GM23248 (cell line): Measurements from ENCODE around the gene L3MBTL3. TPM values are rescaled to one million over a fixed set of nuclear protein-coding genes. Genes with fewer than 3 reads are reported as not detected.

Source experiments
- DNase-seq: peaks from one replicate; pipeline ENCODE4 v3.0.0-alpha.2; 2015
- H2AFZ ChIP-seq: fragments of 200-600 bp; sonication (generic); 2 replicates; pipeline ENCODE4 v1.6.1; 2016; ENCODE audit warnings: antibody characterized with exemption
- H3F3A ChIP-seq: fragments of 200-600 bp; sonication (generic); 2 replicates; pipeline ENCODE4 v1.6.1; 2016; ENCODE audit warnings: mild to moderate bottlenecking, antibody characterized with exemption, mixed run types; ENCODE audit not compliant: insufficient read depth
- H3K27ac ChIP-seq: fragments of 200-600 bp; sonication (generic); 2 replicates; pipeline ENCODE4 v1.5.1; 2016; ENCODE audit warnings: mild to moderate bottlenecking
- H3K27me3 ChIP-seq: fragments of 200-600 bp; sonication (generic); replicated peaks from 2 replicates; pipeline ENCODE4 v1.6.1; 2016; ENCODE audit warnings: mild to moderate bottlenecking; ENCODE audit not compliant: insufficient read depth
- H3K36me3 ChIP-seq: fragments of 200-600 bp; sonication (generic); 2 replicates; pipeline ENCODE4 v1.6.1; 2016; ENCODE audit warnings: low read depth, mild to moderate bottlenecking
- H3K4me1 ChIP-seq: fragments of 200-600 bp; sonication (generic); 2 replicates; pipeline ENCODE4 v1.6.1; 2016; ENCODE audit warnings: mild to moderate bottlenecking; ENCODE audit not compliant: insufficient read depth
- H3K4me2 ChIP-seq: fragments of 200-600 bp; sonication (generic); one replicate; pipeline ENCODE4 v1.6.1; 2016; ENCODE audit warnings: mild to moderate bottlenecking; ENCODE audit not compliant: unreplicated experiment
- H3K4me3 ChIP-seq: fragments of 200-600 bp; sonication (generic); 2 replicates; pipeline ENCODE4 v1.5.1; 2016; ENCODE audit warnings: mild to moderate bottlenecking
- H3K79me2 ChIP-seq: fragments of 200-600 bp; sonication (generic); 2 replicates; pipeline ENCODE4 v1.6.1; 2016; ENCODE audit warnings: mild to moderate bottlenecking; ENCODE audit not compliant: insufficient read depth
- H3K9ac ChIP-seq: fragments of 200-600 bp; sonication (generic); 2 replicates; pipeline ENCODE4 v1.6.1; 2016; ENCODE audit warnings: mild to moderate bottlenecking
- H3K9me2 ChIP-seq: fragments of 200-600 bp; sonication (generic); 2 replicates; pipeline ENCODE4 v1.6.1; 2016; ENCODE audit warnings: mixed run types, mild to moderate bottlenecking, moderate library complexity; ENCODE audit not compliant: insufficient read depth
- H3K9me3 ChIP-seq: fragments of 200-600 bp; sonication (generic); one replicate; pipeline ENCODE4 v1.6.1; 2017; ENCODE audit warnings: low read depth
- H4K20me1 ChIP-seq: fragments of 200-600 bp; sonication (generic); 2 replicates; pipeline ENCODE4 v1.6.0; 2016; ENCODE audit not compliant: insufficient read depth
- EZH2 ChIP-seq: fragments of 200-600 bp; sonication (generic); IDR thresholded peaks from 2 replicates; pipeline ENCODE4 v1.6.1; 2018; ENCODE audit warnings: antibody characterized with exemption, mild to moderate bottlenecking; ENCODE audit not compliant: insufficient read depth, poor library complexity, severe bottlenecking
- EZH2phosphoT487 ChIP-seq: fragments of 200-600 bp; sonication (generic); IDR thresholded peaks from 2 replicates; pipeline ENCODE4 v1.6.1; 2018; ENCODE audit warnings: antibody characterized with exemption, moderate library complexity, mild to moderate bottlenecking, low read depth; ENCODE audit not compliant: insufficient read depth
- WGBS, 2 experiments: methylation state at CpG; one replicate each; pipeline ENCODE4 v1.1.6; 2015 to 2017; ENCODE audit warnings: low lambda C conversion rate in 2 of 2, low coverage in 1 of 2; ENCODE audit errors: missing lambda C conversion rate in 2 of 2; 5-methylcytosine and 5-hydroxymethylcytosine counted together
- in situ Hi-C: fragments of 300-500 bp; cut with MboI; formaldehyde crosslinking; loops from 2 replicates; pipeline ENCODE4 v1.15.0; 2020
- polyA plus RNA-seq: library from polyadenylated mRNA; unstranded; fragments of >200 nt; fragmentation: Nextera tagmentation; extraction: Ambion mirVana; gene quantifications from 2 replicates; pipeline ENCODE4 v1.2.1, GENCODE V29; 2016
- total RNA-seq: library from RNA; depleted of rRNA; stranded (reverse); fragments of >200 nt; shearing (Covaris generic); gene quantifications from 2 replicates; pipeline ENCODE4 v1.2.3, GENCODE V29; 2014

L3MBTL3 gene
- total and polyA plus RNA-seq, 2 experiments from 2014 or later = 3.3 to 4.3 TPM

GRCh38 chr6:130076512-130076911 lies 58.1 kb downstream of the L3MBTL3 start:
- 50 to 53% methylated on average over 2 of the region's 2 CpGs for WGBS, 2 experiments
- Histone ChIP-seq H3K27me3 (no peaks in the 10 kb centered on the region), H3K9me3 (no peaks in the 10 kb centered on the region), H2AFZ (no peak overlapping the region; the same call in 1 of the 2 replicates), H3K36me3 (no peaks in the 10 kb centered on the region), H3K4me3 (no peak overlapping the region), H3F3A (no peaks in the 10 kb centered on the region), H3K79me2 (no peaks in the 10 kb centered on the region), H3K9me2 (no peaks in the 10 kb centered on the region), H3K9ac (no peak overlapping the region), H4K20me1 (no peaks in the 10 kb centered on the region), H3K4me1 (no peaks in the 10 kb centered on the region), H3K4me2 (no peak overlapping the region), H3K27ac (no peak overlapping the region)
- in situ Hi-C loops = no loop called here
- TF ChIP-seq EZH2phosphoT487 (no peak), EZH2 (no peak)
- DNase-seq = peak; percentile 15

GRCh38 chr6:130090796-130091195 lies 72.4 kb downstream of the L3MBTL3 start:
- no peaks in the 10 kb centered on the region for H4K20me1 ChIP-seq
- DNase-seq = no peak
- no peak overlapping the region for H3K9ac ChIP-seq
- H3K27ac ChIP-seq = no peak overlapping the region
- H3K9me3 ChIP-seq = no peaks in the 10 kb centered on the region
- H3K79me2 ChIP-seq = no peaks in the 10 kb centered on the region
- no peaks in the 10 kb centered on the region for H3K27me3 ChIP-seq
- no peak for TF ChIP-seq EZH2
- no peak for TF ChIP-seq EZH2phosphoT487
- H3K4me3 ChIP-seq = no peak overlapping the region
- H3K4me2 ChIP-seq = no peak overlapping the region
- no peak overlapping the region for H2AFZ ChIP-seq
- in situ Hi-C loops = no loop called here
- H3F3A ChIP-seq = no peaks in the 10 kb centered on the region
- H3K36me3 ChIP-seq = 0 out of 2 replicates have a peak, but pooled peaks cover 3% of the 10 kb centered on the region
- H3K9me2 ChIP-seq = no peaks in the 10 kb centered on the region
- no peaks in the 10 kb centered on the region for H3K4me1 ChIP-seq

GRCh38 chr6:130093546-130093945 lies 75.2 kb downstream of the L3MBTL3 start:
- Histone ChIP-seq H3K79me2 (no peaks in the 10 kb centered on the region), H3K36me3 (0 out of 2 replicates have a peak, but pooled peaks cover 3% of the 10 kb centered on the region), H2AFZ (no peak overlapping the region), H3K27ac (no peak overlapping the region), H3K27me3 (no peaks in the 10 kb centered on the region), H3K4me1 (no peaks in the 10 kb centered on the region), H3F3A (no peaks in the 10 kb centered on the region), H3K9me3 (no peaks in the 10 kb centered on the region), H3K9me2 (no peaks in the 10 kb centered on the region), H3K9ac (no peak overlapping the region), H3K4me2 (no peak overlapping the region), H4K20me1 (no peaks in the 10 kb centered on the region), H3K4me3 (no peak overlapping the region)
- 86 to 96% methylated on average over 1 of the region's 1 CpG for WGBS, 2 experiments
- in situ Hi-C loops = no loop called here
- DNase-seq = no peak
- TF ChIP-seq EZH2 (no peak), EZH2phosphoT487 (no peak)

- Histone ChIP-seq H3K36me3 (0 out of 2 replicates have a peak, but pooled peaks cover 3% of the 10 kb centered on the region), H3K79me2 (no peaks in the 10 kb centered on the region), H3F3A (no peaks in the 10 kb centered on the region), H3K4me1 (no peaks in the 10 kb centered on the region), H3K27me3 (no peaks in the 10 kb centered on the region), H3K9ac (no peak overlapping the region), H4K20me1 (no peaks in the 10 kb centered on the region), H3K4me3 (no peak overlapping the region), H3K9me3 (no peaks in the 10 kb centered on the region), H3K27ac (no peak overlapping the region), H2AFZ (no peak overlapping the region), H3K9me2 (no peaks in the 10 kb centered on the region), H3K4me2 (no peak overlapping the region)
- DNase-seq = no peak
- no peak for TF ChIP-seq EZH2phosphoT487
- in situ Hi-C loops = no loop called here
- WGBS, 2 experiments = 93 to 98% methylated on average over 4 of the region's 4 CpGs
Measured at GRCh38 chr6:130098317-130098716, 79.9 kb downstream of the L3MBTL3 start.

GRCh38 chr6:130099119-130099518 lies 80.7 kb downstream of the L3MBTL3 start:
- H3K9ac ChIP-seq = no peak overlapping the region
- H3K9me2 ChIP-seq = no peaks in the 10 kb centered on the region
- no peak overlapping the region for H3K4me2 ChIP-seq
- in situ Hi-C loops = no loop called here
- 97 to 100% methylated on average over 3 of the region's 3 CpGs for WGBS, 2 experiments
- DNase-seq = no peak
- H3K9me3 ChIP-seq = no peaks in the 10 kb centered on the region
- H3F3A ChIP-seq = no peaks in the 10 kb centered on the region
- TF ChIP-seq EZH2phosphoT487 (no peak), EZH2 (no peak)
- no peak overlapping the region for H3K4me3 ChIP-seq
- no peak overlapping the region for H3K27ac ChIP-seq
- H3K27me3 ChIP-seq = no peaks in the 10 kb centered on the region
- H3K79me2 ChIP-seq = no peaks in the 10 kb centered on the region
- no peaks in the 10 kb centered on the region for H3K4me1 ChIP-seq
- H4K20me1 ChIP-seq = no peaks in the 10 kb centered on the region
- 0 out of 2 replicates have a peak, but pooled peaks cover 3% of the 10 kb centered on the region for H3K36me3 ChIP-seq
- no peak overlapping the region for H2AFZ ChIP-seq
